HG02973 (cell line): ENCODE data around the gene TRIM14.
"Not testable (repeated sequence)": the region's sequence is repeated elsewhere in the genome, so short reads cannot be mapped to it uniquely, and the experiment has no call there.

Experiments
- ATAC-seq: cut with Tn5 transposase; IDR thresholded peaks from one replicate; pipeline ENCODE4 v1.9.1; 2021; ENCODE audit warnings: moderate library complexity; ENCODE audit not compliant: unreplicated experiment

The TRIM14 gene

DNA sequence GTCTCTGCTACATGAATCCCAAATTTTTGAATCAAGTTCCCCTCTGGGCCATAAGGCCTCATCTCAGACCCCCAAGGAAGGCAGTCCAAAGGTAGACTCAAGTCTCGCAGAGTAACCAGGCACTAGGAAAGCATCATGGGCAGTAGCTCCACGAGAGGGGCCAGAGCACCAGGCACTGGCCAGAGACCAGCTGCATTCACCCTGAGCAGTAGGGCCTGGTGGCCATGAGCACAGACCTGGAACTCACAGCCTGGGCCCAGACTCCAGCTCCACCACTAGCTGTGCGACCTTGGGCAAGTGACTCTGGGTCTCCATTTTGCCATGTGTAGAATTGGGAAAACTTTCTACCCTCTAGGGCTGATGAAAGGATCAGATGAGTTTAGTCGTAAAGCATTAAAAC lies 34.0 kb downstream of the TRIM14 start:
- no peak for ATAC-seq

GRCh38 chr9:98084396-98084795 lies 34.6 kb downstream of the TRIM14 start:
- ATAC-seq, result no peak

DNA sequence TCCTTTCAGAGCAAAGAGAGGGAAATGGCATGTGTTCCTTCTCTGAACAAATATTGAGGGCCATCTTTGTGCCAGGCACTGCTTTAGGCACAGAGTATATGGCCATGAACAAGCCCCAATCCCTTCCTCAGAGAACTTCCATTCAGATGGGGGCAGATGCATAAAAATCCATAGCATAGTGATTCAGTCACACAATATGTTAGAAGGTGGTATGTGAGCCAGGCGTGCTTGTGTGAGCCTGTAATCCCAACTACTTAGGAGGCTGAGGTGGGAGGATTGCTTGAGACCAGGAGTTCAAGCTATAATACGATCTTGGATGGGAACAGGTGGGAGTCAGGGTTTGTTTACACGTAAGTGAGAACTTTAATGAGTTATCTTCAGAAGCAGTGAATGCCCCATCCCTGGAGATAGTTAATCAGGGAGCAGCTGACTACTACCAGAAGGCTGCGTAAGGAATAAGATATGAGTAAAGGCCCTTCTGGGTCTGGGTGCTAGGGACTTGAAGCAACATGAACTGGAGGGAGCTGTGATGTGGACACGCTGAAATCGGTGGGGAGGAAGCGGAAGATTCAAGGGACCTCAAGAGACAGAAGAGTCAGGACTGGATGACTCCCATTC lies 35.3 kb downstream of the TRIM14 start:
- ATAC-seq, result no peak

- ATAC-seq, result no peak
Measured at GRCh38 chr9:98083061-98083501, 35.9 kb downstream of the TRIM14 start.

GRCh38 chr9:98081477-98082219 lies 37.4 kb downstream of the TRIM14 start:
- no peak for ATAC-seq

DNA sequence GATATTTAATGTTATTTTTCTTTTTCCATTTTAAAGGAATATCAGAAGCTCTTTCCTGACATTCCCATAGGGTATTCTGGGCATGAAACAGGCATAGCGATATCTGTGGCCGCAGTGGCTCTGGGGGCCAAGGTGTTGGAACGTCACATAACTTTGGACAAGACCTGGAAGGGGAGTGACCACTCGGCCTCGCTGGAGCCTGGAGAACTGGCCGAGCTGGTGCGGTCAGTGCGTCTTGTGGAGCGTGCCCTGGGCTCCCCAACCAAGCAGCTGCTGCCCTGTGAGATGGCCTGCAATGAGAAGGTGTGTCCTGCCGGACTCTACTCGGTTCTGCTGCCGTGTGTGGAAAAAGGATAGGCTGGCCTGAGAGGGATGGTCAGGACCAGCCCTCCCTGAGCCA lies 38.2 kb downstream of the TRIM14 start:
- no peak for ATAC-seq

DNA sequence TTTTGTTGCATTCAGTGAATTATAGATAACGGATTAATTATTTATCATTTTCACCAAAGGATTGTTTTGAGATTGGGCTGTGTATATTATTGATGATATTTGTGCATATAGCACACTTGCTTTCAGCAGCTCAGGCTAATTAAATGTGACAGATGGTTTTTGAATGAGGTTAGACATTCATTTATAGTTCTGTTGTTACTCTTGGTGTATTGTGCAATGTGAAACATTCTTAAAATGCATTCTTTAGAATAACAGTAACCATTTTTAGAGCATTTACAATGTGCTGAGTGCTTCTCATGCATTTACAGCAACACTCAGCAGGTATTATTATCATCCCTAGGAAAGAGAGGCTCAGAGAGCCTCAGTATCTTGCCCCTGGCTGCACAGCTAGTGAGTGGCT lies 38.7 kb downstream of the TRIM14 start:
- ATAC-seq, result no peak

DNA sequence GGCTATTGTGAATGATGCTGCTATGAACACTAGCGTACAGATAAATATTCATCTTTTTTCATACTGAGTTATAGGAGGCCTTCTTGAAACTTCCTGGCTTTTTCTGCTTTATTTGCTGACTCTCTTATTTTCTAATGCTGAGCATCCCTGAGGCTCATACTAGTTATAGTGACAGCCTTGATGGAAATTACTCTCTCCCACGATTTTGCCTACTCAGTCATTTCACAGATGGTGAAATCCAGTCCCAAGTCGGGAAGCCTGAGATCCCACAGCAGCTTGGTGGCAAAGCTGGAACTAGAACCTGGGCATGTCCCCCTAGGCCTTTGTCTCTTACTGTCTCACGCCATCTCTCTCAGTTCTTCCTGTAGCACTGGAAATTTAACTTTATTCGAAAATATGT lies 40.1 kb downstream of the TRIM14 start:
- no peak for ATAC-seq

DNA sequence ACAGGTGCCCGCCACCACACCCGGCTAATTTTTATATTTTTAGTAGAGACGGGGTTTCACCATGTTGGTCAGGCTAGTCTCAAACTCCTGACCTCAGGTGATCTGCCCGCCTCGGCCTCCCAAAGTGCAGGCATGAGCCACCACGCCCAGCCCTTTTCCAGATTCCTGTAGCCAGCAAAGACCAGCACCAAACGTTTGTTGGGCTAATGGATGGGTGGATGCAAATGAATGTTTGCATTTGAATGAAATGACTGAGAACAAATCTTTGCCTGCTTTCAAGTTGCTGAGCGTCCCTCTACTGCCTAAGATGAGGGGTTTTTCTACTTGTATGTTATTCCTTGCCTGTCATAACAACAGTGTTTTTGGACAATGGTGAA lies 42.5 kb downstream of the TRIM14 start:
- ATAC-seq, result not testable (repeated sequence)

DNA sequence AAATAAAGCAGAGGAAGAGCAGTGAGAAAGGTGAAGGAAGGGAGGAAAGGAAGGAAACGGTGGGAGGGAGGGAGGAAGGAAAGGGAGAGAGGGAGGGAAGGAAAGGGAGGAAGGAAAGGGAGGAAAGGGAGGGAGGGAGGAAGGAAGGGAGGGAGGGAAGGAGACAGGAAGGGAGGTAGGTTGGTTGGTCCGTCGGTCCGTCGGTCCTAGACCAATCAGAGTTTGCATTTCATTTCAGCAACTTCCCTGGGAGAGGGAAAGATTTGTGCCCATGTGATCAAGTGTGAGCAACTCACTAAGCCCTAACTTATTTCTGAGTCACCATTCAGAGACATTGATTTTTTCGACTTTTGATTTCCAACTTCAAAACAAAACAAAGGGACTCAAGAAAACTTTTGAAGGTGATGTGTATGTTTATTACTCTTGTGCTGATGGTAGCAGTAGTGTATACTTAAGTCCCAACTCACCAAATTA lies 43.7 kb downstream of the TRIM14 start:
- no peak for ATAC-seq

DNA sequence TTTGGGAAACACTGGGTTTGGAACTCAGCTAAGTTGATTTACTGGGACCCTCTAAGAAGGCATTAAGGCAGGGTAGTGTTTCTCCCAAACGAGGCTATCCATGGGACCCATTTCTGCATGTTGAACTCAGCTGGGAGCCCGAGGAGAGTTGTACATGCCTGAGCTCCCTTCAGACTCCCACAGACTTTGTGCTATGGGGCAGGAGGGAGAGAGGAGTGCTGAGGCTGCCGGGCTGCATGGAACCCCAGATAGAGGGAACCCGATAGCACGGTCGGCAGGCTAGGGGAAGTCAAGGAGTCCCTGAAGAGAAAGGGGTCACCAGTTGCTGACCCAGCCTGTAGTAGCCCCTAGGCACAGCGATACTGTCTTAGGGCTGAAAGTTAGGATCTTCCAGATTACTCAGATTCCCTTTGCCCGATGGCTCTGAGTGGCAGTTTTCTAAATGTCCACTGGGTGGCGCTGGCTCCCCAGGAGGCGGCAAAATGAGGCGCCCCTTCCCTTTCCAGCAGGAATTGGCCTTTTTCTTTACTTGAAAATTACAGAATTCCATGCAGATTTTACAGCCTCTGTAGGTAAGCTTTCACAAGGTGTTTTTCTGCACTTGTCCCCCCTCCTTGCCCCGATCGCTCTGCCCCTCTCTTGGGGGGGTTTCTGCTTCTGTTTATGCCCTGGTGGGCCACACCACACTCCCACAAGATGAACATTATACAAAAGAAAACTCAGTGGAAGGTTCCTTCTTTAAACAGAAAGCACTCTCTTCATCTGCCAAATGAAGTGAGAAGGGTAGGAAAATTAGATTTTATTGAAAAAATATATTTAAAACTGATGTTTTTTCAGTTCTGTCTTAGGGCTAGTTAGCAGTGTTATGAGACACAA lies 44.7 kb downstream of the TRIM14 start:
- no peak for ATAC-seq

DNA sequence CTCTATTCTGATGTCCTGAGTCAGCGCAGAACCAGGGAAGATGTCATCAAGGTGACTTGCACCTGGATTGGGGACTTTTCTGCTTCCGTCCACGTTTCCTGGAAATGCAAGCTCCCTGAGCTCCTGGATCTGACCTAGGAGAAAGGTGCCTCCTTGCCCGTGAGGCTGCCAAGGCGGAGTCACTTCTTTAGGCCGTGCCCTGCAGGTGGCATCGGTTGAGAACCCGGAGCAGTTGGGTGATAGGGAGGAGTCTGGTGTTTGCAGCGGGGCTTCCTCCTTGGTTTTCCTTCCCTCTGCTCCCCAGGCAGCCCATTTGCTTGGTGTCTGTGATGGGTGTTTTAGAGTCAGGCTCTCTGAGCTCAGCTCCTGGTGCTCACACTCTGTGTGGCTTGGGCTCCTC lies 47.3 kb downstream of the TRIM14 start:
- no peak for ATAC-seq

DNA sequence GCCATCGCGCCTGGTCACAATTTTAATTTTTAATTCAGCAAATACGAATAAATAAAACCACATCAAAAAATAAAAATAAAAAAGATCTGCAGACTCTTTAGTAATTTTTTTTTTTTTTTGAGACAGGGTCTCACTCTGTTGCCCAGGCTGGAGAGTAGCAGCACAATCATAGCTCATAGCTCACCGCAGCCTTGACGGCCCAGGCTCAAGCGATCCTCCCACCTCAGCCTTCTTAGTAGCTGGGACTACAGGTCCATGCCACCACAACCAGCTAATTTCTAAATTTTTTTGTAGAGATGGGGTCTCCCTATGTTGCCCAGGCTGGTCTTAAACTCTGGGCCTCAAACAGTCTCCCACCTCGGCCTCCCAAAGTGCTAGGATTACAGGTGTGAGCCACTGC lies 48.3 kb downstream of the TRIM14 start:
- ATAC-seq, result no peak

GRCh38 chr9:98069551-98069950 lies 49.5 kb downstream of the TRIM14 start:
- ATAC-seq, result no peak

- no peak for ATAC-seq
Measured at GRCh38 chr9:98067184-98067583, 51.8 kb downstream of the TRIM14 start.

DNA sequence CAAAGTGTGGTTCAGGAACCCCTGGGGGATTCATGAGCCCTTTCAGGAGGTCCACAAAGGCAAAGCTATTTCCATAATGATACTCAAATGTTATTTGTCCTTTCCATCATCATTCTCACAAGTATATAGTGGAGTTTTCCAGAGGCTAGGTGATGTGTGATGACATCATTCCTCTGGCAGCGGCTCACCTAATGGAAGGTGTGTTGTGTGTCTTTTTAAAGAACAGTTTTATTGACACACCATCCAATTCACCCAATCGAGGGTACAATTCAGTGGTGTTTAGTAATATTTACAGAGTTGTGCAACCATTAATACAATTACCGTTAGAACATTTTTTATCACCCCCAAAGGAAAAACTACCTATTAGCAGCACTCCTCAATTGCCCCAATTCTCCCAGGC lies 52.8 kb downstream of the TRIM14 start:
- ATAC-seq, result no peak

DNA sequence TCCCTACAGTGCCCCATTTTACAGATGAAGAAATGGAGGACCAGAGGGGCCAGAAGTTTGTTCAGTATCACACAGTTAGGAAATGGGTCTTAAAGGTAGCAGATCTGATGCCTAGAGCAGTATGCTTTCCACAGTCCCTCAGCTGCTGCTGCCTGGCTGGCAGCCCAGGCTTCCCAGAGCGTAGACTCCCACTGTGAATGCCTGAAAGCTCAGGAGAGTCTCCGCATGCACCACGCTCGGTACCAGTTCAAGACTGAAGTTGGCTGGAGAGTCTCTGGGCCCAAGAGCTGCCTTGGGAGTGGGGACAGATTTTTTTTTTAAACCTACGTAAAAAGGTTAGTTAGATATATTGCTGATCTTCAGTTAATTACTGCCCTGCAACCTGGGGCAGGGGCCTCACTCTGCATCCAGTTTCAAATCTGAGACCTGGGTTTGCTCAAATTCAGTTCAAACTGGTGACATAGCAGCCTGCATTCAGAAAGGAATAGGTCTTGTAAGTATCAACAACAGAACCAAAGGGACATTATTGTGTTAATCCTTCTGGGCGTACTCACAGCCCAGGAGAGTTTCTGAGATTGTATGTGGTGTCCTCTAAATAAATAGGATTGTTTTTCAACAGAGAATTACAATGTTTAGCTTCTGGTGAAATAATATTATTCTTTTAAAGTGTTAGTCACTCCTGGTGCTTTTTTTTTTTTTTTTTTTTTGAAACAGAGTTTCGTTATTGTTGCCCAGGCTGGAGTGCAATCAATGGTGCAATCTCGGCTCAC lies 54.2 kb downstream of the TRIM14 start:
- no peak for ATAC-seq

GRCh38 chr9:98062161-98062560 lies 56.9 kb downstream of the TRIM14 start:
- no peak for ATAC-seq

GRCh38 chr9:98057138-98057799 lies 61.8 kb downstream of the TRIM14 start:
- no peak for ATAC-seq
